Measurements from ENCODE around the gene C1D. TPM values are rescaled to one million over a fixed set of nuclear protein-coding genes. Genes with fewer than 3 reads are reported as not detected.

C1D gene, protein sequence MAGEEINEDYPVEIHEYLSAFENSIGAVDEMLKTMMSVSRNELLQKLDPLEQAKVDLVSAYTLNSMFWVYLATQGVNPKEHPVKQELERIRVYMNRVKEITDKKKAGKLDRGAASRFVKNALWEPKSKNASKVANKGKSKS
- total RNA-seq, result 21.5 and 25.2 TPM in 2 replicates

DNA sequence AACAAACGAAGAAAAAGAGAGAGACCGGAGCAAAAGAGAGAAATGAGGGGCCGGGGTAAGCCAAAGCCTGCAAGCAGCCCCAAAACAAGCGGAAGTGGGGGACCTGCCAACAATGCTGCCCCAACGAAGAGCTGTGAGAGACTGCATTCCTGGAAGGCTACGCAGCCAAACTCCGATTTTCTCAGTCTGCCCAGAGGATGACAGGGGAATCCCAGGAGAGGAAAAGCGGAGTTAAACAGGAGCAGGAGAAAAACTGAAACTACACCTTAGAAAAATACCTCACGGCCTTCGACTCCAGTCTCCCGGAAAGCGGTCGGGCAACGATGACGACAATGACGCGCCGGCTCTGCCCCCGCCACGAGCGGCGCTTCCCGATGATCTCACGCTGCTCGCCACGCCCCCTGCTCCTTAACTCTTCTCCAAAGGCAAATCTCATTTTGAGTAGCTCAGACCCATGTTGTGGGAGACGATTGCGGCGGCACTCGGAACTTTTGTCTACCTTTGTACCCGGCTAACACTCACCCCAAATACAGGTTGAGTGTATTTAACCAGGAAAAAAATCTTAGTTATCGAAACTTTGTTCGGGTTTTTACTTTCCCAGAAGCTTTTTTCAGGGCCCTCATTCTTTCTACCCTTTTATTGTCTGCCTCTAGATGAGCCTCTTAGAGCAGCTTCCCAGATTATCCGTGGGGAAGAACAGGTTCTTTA is at the start of gene C1D:
TSS of gene C1D (minus strand) at position 325 of the 708 bp plus-strand sequence. CDS start 15,694 bp downstream, outside the sequence.
- H3K4me3 Mint-ChIP-seq, result peak within 1 kb of the TSS; percentile 93
- peak; percentile 94 for DNase-seq
- H3K4me1 Mint-ChIP-seq, result peaks cover 41% of the 10 kb centered on the region
- ChIA-PET CTCF (interaction anchor here (0.6 to 1.7 kb wide), 4 partner anchors 47 to 221 kb away, joined by 3 to 5 read pairs (median 3); no protein-coding TSS in a partner anchor), POLR2A (interaction anchor here (0.6 to 2.0 kb wide), 5 partner anchors 58 to 630 kb away, joined by 3 to 13 read pairs (median 5); partner anchors contain the start of genes CNRIP1, PNO1 and PPP3R1)
- H3K27ac Mint-ChIP-seq, result peak within 1 kb of the TSS; percentile 95
- intact Hi-C loops (cut with micrococcal nuclease), result loop anchor here (1.0 to 5.0 kb wide), 6 partner anchors 58 to 1324 kb away; partner anchors contain the start of genes APLF, ETAA1, FBXO48 and GFPT1
- H3K36me3 Mint-ChIP-seq (ENCODE audit: low read depth), result peaks cover 7% of the 10 kb centered on the region
- peaks cover 2% of the 10 kb centered on the region for H3K27me3 Mint-ChIP-seq
- H3K9me3 Mint-ChIP-seq, result no peaks in the 10 kb centered on the region
- TF ChIP-seq, protein P1, sequence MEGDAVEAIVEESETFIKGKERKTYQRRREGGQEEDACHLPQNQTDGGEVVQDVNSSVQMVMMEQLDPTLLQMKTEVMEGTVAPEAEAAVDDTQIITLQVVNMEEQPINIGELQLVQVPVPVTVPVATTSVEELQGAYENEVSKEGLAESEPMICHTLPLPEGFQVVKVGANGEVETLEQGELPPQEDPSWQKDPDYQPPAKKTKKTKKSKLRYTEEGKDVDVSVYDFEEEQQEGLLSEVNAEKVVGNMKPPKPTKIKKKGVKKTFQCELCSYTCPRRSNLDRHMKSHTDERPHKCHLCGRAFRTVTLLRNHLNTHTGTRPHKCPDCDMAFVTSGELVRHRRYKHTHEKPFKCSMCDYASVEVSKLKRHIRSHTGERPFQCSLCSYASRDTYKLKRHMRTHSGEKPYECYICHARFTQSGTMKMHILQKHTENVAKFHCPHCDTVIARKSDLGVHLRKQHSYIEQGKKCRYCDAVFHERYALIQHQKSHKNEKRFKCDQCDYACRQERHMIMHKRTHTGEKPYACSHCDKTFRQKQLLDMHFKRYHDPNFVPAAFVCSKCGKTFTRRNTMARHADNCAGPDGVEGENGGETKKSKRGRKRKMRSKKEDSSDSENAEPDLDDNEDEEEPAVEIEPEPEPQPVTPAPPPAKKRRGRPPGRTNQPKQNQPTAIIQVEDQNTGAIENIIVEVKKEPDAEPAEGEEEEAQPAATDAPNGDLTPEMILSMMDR (IDR thresholded peaks at IDR 0.05), result no peak
- ATAC-seq (ENCODE audit: low read depth), result peak; percentile 92

DNA sequence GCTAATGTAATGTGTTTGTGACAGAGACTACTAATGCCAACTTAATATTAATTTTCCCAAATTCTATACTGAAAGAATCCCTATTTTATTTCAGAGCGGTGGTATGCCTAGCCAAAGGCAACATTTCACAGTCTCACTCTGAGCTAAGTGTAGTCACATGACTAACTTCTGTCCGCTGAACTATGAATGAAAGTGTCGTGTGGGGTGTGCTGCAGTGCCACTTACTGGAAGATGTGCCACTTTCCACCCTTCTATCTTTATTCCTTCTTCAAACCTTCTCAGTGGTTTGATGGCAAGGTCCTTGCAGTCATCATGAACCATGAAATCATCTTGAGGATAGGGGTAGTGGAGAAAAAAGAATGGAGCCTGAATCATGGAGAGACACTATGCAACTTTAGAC is 47.3 kb upstream of the C1D start:
- ChIA-PET POLR2A (no interaction called here), CTCF (interaction anchor here (0.7 kb wide), 1 partner anchor 47 kb away, joined by 3 read pairs; no protein-coding TSS in a partner anchor)
- intact Hi-C loops (cut with micrococcal nuclease), result no loop called here
- ATAC-seq (ENCODE audit: low read depth) (peak; percentile 28), DNase-seq (no peak)
- Mint-ChIP-seq H3K27me3 (no peaks in the 10 kb centered on the region), H3K9me3 (peaks cover 16% of the 10 kb centered on the region), H3K27ac (no peak overlapping the region), H3K36me3 (ENCODE audit: low read depth) (peaks cover 11% of the 10 kb centered on the region), H3K4me3 (no peak overlapping the region), H3K4me1 (peaks cover 4% of the 10 kb centered on the region)
- TF ChIP-seq, protein P1 (IDR thresholded peaks at IDR 0.05), result no peak

DNA sequence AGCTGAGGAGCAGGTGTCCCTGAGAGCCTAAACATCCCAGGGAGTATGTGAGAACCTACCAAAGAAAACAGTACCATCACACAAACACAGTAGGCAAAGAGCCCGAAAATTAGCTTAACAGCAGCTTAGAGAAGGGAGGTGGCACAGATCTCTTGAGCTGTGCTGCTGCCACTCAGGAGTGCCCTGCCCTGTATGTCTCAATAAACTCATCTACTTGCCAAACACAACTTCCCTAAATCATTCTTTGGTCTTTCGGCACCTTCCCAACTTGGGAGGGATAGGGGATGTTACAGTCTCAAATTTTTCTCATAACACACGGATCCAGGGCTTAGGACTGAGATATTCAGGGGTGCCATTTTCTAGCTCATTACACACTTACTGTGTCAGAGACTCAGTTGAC is 45.3 kb upstream of the C1D start:
- ChIA-PET POLR2A (no interaction called here), CTCF (no interaction called here)
- intact Hi-C loops (cut with micrococcal nuclease), result no loop called here
- no peak for ATAC-seq (ENCODE audit: low read depth)
- H3K9me3 Mint-ChIP-seq, result peaks cover 25% of the 10 kb centered on the region
- H3K36me3 Mint-ChIP-seq (ENCODE audit: low read depth), result peaks cover 11% of the 10 kb centered on the region
- no peak overlapping the region for H3K27ac Mint-ChIP-seq
- no peak overlapping the region for H3K4me3 Mint-ChIP-seq
- no peaks in the 10 kb centered on the region for H3K27me3 Mint-ChIP-seq
- peaks cover 4% of the 10 kb centered on the region for H3K4me1 Mint-ChIP-seq
- TF ChIP-seq, protein P1 (IDR thresholded peaks at IDR 0.05), result no peak
- DNase-seq, result no peak

DNA sequence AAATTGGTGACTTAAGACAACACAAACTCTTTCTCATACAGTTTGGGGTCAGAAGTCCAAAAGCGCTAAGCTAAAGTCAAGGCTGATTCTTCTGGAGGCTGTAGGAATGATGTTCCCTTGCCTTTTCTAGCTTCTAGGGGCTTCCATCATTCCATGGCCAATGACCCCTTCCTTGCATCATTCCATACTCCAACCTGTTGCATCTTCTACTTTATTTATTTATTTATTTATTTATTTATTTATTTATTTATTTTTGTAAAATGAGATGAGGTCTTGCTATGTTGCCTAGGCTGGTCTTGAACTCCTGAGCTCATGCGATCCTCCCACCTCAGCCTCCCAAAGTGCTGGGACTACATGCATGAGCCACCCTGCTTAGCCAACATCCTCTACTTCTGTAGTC is 44.7 kb upstream of the C1D start:
- no peak overlapping the region for H3K4me3 Mint-ChIP-seq
- ChIA-PET POLR2A (no interaction called here), CTCF (no interaction called here)
- H3K27ac Mint-ChIP-seq, result no peak overlapping the region
- peaks cover 4% of the 10 kb centered on the region for H3K4me1 Mint-ChIP-seq
- ATAC-seq (ENCODE audit: low read depth) (no peak), DNase-seq (no peak)
- H3K36me3 Mint-ChIP-seq (ENCODE audit: low read depth), result peaks cover 11% of the 10 kb centered on the region
- peaks cover 25% of the 10 kb centered on the region for H3K9me3 Mint-ChIP-seq
- TF ChIP-seq, protein P1 (IDR thresholded peaks at IDR 0.05), result no peak
- H3K27me3 Mint-ChIP-seq, result no peaks in the 10 kb centered on the region
- intact Hi-C loops (cut with micrococcal nuclease), result no loop called here

DNA sequence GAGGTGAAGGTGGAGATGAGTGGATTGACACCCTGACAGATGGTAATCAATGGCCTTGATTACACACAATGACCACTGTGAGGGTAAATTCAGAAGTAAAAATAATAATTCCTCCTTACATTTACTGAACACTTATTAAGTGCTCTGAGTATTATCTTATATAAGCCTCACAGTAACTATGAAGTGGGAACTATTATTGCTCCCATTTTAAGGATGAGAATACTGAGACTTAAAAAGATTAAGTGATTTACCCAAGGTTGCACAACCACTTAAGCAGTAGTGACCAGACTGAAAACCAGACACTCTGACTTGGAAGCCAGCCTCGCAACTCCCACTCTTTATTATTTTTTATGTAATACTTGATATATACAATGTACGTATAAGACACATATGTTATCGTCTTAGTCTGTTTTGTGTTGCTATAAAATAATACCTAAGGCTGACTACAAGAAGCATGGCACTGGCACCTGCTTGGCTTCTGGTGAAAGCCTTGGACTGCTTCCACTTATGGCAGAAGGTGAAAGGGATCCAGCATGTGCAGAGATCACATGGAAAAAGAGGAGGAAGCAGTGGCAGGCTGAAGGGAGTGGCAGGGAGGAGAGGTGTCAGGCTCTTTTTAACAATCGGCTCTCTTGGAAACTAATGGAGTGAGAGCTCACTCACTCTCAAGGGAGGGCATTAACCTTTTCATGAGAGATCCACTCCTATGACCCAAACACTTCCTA is 41.5 kb upstream of the C1D start:
- Mint-ChIP-seq H3K27ac (no peak overlapping the region), H3K9me3 (peaks cover 25% of the 10 kb centered on the region), H3K36me3 (ENCODE audit: low read depth) (peaks cover 11% of the 10 kb centered on the region), H3K27me3 (no peaks in the 10 kb centered on the region), H3K4me3 (no peak overlapping the region), H3K4me1 (peaks cover 2% of the 10 kb centered on the region)
- ChIA-PET POLR2A (no interaction called here), CTCF (no interaction called here)
- intact Hi-C loops (cut with micrococcal nuclease), result no loop called here
- TF ChIP-seq, protein P1 (IDR thresholded peaks at IDR 0.05), result no peak
- DNase-seq (no peak), ATAC-seq (ENCODE audit: low read depth) (no peak)

Data from activated B cell treated with CpG ODN at 0.5 μM for 24 hours (primary cell).